Thyroid gland (tissue), 4 donors: ENCODE measurements around the gene ULBP2.

Experiments used
- CTCF ChIP-seq, 6 experiments: fragments of 200-600 bp in 3 of 6; fragments of 450-650 bp in 3 of 6; sonication (generic) in 3 of 6; IDR thresholded peaks; one replicate each; pipeline ENCODE4 v1.5.1; 2016 to 2019; ENCODE audit warnings: antibody characterized with exemption in 6 of 6, mild to moderate bottlenecking in 2 of 6, inconsistent platforms in 1 of 6, moderate library complexity in 1 of 6
- POLR2A ChIP-seq, 2 donors: fragments of 450-650 bp; IDR thresholded peaks; one replicate each; pipeline ENCODE4 v1.6.1; 2017; ENCODE audit warnings: antibody characterized with exemption in 2 of 2, mild to moderate bottlenecking in 2 of 2, moderate library complexity in 1 of 2

- TF ChIP-seq CTCF (IDR thresholded peaks at IDR 0.05): no peak
- TF ChIP-seq POLR2A (IDR thresholded peaks at IDR 0.05): no peak
Observed at GRCh38 chr6:149951096-149951495, 9.3 kb downstream of the ULBP2 start.
